Progenitor cell of endocrine pancreas (in vitro differentiated cells): ENCODE results near the gene ZC3H11A. TPM values are rescaled to one million over a fixed set of nuclear protein-coding genes. Genes with fewer than 3 reads are reported as not detected.
"Not testable (repeated sequence)": the region's sequence is repeated elsewhere in the genome, so short reads cannot be mapped to it uniquely, and the experiment has no call there.

Experiments
- DNase-seq: peaks from one replicate; pipeline ENCODE4 v3.0.0; 2021; ENCODE audit warnings: low spot score; ENCODE audit not compliant: unreplicated experiment
- H3K27ac Mint-ChIP-seq: 2 replicates; pipeline ENCODE4 v1.8.0; 2021; ENCODE audit warnings: mild to moderate bottlenecking, moderate library complexity, mixed read lengths
- H3K27me3 Mint-ChIP-seq: 2 replicates; pipeline ENCODE4 v1.8.0; 2021; ENCODE audit warnings: mixed read lengths
- H3K36me3 Mint-ChIP-seq: 2 replicates; pipeline ENCODE4 v1.8.0; 2022; ENCODE audit warnings: mixed read lengths; ENCODE audit not compliant: insufficient read depth
- H3K4me1 Mint-ChIP-seq: 2 replicates; pipeline ENCODE4 v1.8.0; 2021; ENCODE audit warnings: low read depth, mixed read lengths
- H3K4me3 Mint-ChIP-seq: 2 replicates; pipeline ENCODE4 v1.8.0; 2021; ENCODE audit warnings: low read depth, mild to moderate bottlenecking, moderate library complexity, mixed read lengths
- H3K9me3 Mint-ChIP-seq: 2 replicates; pipeline ENCODE4 v1.8.0; 2021; ENCODE audit warnings: low read depth, mixed read lengths
- CTCF ChIP-seq: fragments of 200-600 bp; sonication (generic); IDR thresholded peaks from one replicate; pipeline ENCODE4 v1.5.0; 2021; ENCODE audit warnings: antibody characterized with exemption, mild to moderate bottlenecking; ENCODE audit not compliant: unreplicated experiment
- long read RNA-seq: library from polyadenylated mRNA; unstranded; transcript quantifications from one replicate; pipeline ENCODE4 v2.0.0, GENCODE V29; 2020
- total RNA-seq: library from RNA; stranded (reverse); gene quantifications from 2 replicates; pipeline ENCODE4 v1.2.1, GENCODE V29; 2021

ZC3H11A gene
- total RNA-seq, result 98.9 and 100 TPM in 2 replicates
- long read RNA-seq, partial matches to known transcripts, result 184 of 274 reads
- long read RNA-seq, other reads (novel, unspliced or antisense), result 89 of 274 reads

GRCh38 chr1:203795441-203796235 lies at the start of gene ZC3H11A, which contains the start of gene ZBED6:
Gene ZC3H11A, plus strand, starts transcription at chr1:203795623. Its CDS starts 21,448 bp downstream, at chr1:203817071.
Gene ZBED6, plus strand, starts transcription at chr1:203795623. Its CDS starts 1,900 bp downstream, at chr1:203797523.
- Mint-ChIP-seq H3K9me3 (peaks cover 8% of the 10 kb centered on the region), H3K4me3 (peak within 1 kb of the TSS; percentile 99), H3K4me1 (peaks cover 20% of the 10 kb centered on the region), H3K27ac (peak within 1 kb of the TSS; percentile 99), H3K27me3 (no peaks in the 10 kb centered on the region), H3K36me3 (peaks cover 28% of the 10 kb centered on the region)
- no peak for TF ChIP-seq CTCF
- peak; percentile 93 for DNase-seq

- no peak for DNase-seq
- peaks cover 5% of the 10 kb centered on the region for H3K4me1 Mint-ChIP-seq
- H3K27ac Mint-ChIP-seq, result no peak overlapping the region
- no peak overlapping the region for H3K4me3 Mint-ChIP-seq
- TF ChIP-seq CTCF, result no peak
- H3K9me3 Mint-ChIP-seq, result no peaks in the 10 kb centered on the region
- H3K36me3 Mint-ChIP-seq, result peaks cover 8% of the 10 kb centered on the region
- no peaks in the 10 kb centered on the region for H3K27me3 Mint-ChIP-seq
Observed at GRCh38 chr1:203746281-203746680, 49.1 kb upstream of the ZC3H11A start.

DNA sequence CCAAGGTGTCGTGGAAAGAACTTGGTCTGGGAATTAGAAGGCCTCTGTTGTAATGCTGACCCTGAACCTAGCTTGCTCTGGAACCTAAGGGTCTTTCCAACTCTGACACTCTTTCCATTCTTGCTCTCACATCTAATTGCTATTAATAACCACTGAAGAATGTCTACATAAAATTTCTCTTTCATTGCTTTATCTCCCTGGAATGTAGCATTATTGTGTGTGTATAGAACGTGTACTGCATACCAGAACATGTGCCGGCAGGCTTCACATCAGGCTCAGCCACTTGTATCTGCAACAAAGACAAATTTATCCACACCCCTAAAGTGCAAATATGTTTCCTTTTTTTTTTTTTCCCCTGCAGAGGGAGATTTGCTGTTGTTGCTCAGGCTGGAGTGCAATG lies 44.4 kb upstream of the ZC3H11A start:
- peak overlapping the region; percentile 83 for H3K27ac Mint-ChIP-seq
- H3K4me3 Mint-ChIP-seq, result no peak overlapping the region
- no peak for TF ChIP-seq CTCF
- no peaks in the 10 kb centered on the region for H3K9me3 Mint-ChIP-seq
- H3K4me1 Mint-ChIP-seq, result peaks cover 11% of the 10 kb centered on the region
- DNase-seq, result no peak
- peaks cover 2% of the 10 kb centered on the region for H3K36me3 Mint-ChIP-seq
- no peaks in the 10 kb centered on the region for H3K27me3 Mint-ChIP-seq

- H3K4me1 Mint-ChIP-seq, result peaks cover 12% of the 10 kb centered on the region
Observed at GRCh38 chr1:203751618-203752361, 43.6 kb upstream of the ZC3H11A start.

DNA sequence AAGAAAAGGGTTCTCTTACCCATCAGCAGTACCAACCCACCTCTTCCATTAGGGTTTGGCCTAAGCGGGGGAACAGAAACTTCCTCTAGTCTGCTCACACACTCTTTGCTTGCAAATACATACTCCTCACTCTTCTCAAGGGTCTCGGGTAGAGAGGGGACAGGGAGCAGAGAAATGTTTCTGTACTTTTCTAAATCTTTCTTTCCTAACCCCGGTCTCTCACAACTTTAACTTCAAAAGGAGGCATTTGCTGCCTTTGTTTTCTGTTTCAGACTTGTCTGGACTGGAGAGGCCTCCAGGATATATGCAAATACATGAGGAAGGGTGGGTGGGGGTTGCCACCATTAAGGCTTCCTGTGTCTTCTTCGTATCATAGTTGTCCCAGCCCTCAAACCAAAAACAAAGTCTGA lies 41.0 kb upstream of the ZC3H11A start:
- Mint-ChIP-seq H3K4me3 (no peak overlapping the region), H3K27me3 (no peaks in the 10 kb centered on the region), H3K4me1 (peaks cover 12% of the 10 kb centered on the region), H3K9me3 (no peaks in the 10 kb centered on the region), H3K27ac (no peak overlapping the region), H3K36me3 (no peaks in the 10 kb centered on the region)
- no peak for TF ChIP-seq CTCF
- no peak for DNase-seq

More at GRCh38 chr1:203751618-203752361, 43.6 kb upstream of the ZC3H11A start:
- not testable (repeated sequence) for H3K4me3 Mint-ChIP-seq, H3K36me3 Mint-ChIP-seq, H3K27me3 Mint-ChIP-seq, H3K9me3 Mint-ChIP-seq, DNase-seq
- peak overlapping the region; percentile 73 for H3K27ac Mint-ChIP-seq
